GM23248 (cell line): ENCODE measurements around the gene ZNF615.

Experiments
- EZH2 ChIP-seq: fragments of 200-600 bp; sonication (generic); IDR thresholded peaks from 2 replicates; pipeline ENCODE4 v1.6.1; 2018; ENCODE audit warnings: antibody characterized with exemption, mild to moderate bottlenecking; ENCODE audit not compliant: insufficient read depth, poor library complexity, severe bottlenecking
- EZH2phosphoT487 ChIP-seq: fragments of 200-600 bp; sonication (generic); IDR thresholded peaks from 2 replicates; pipeline ENCODE4 v1.6.1; 2018; ENCODE audit warnings: antibody characterized with exemption, moderate library complexity, mild to moderate bottlenecking, low read depth; ENCODE audit not compliant: insufficient read depth

DNA sequence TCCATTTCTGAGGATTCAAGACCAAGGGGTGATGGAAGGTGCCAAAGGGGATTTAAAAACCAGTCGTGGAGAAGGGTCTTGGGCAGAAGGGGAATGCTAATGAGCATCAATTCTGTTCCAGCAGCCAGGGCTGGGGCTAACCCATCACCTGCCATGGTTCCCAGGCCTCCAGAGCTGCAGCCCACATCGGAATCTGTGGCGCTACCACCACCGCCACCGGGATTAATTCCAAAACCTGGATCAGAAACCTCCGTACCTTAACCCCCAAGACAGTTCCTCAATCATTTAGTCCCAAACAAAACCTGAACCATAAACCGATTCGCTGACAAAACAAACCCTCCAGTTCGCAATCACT is 583 bp downstream of the ZNF615 start:
- TF ChIP-seq EZH2 (no peak), EZH2phosphoT487 (no peak)
